NCI-H187 treated with DMSO at 0.1 percent for 48 hours (cell line): Measurements from ENCODE around the gene MLLT10.

Source experiments
- DNase-seq: peaks from one replicate; lab custom pipeline; 2025; lab: John Stamatoyannopoulos, UW

Gene MLLT10

DNA sequence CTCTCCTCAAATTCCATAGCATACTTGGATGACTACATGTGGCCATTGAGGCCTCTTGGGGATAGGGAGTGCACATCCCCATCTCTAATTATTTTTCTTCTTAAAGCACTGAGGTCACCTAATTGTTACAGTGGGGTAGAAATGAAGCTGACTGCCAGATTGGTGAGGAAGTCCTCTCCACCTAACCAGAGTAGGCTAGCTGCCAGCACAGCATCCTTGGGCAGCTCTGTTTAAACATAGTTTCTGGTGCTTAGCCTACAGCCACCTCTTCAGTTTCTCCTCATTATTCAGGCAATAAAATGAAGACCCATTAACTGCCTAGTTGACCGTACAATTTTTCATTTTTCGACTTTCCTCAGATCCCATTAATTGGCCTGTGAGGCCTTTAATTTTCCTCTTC is 104.6 kb downstream of the MLLT10 start:
- DNase-seq = no peak

DNA sequence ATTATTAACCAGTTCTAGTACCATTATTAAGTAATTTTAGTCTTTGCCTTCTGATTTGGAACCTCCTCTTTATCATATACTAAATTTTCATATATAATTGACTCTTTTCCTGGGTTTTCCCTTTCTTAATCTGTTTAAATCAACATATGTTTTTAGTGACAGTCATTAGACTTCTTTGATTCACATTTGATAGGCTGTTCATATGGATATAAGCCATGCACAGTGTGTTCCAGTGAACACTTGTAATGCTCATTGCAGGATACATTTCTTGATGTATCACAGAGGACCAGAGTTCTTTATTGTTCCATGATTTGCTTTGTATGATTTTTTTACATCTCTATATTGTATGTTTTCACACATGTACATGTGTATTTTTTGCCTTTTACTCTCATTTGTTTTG is 114.0 kb downstream of the MLLT10 start:
- no peak for DNase-seq

DNA sequence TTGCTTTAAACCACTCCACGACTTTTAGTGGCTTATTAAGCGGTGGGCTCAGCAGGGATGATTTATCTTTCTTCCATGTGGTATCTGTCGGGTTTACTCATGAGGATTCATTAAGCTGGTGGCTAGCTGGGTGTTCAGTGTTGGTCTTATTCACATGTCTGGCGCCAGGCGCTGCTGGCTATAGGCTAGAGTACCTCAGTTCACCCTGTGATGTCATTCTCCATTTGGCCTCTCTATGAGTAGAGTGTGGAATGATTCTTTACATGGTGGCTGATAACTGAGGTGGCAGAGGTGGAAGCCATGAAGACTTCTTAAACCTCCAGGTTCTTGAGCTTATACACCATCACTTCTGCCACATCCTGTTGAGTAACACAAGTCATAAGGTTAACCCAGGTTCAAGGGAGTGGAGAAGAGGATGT is 115.4 kb downstream of the MLLT10 start:
- DNase-seq = no peak

DNA sequence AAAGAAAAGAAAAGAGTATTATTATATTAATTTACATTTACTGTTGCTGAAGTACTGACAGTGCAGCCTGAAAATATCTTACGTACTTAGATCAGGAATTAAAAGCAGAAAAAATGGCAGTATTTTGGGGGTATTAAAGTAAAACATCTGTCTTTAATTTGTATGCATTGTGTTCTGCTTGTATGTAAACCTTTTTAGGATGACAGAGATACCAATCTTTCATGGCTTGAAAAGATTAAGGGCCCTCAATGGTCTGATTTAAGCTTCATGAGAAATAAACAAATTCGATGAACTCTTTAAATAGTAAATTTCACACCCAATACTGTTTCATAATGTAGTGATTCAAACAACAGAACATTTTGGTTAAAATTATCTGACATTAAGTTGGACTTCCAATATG is 116.3 kb downstream of the MLLT10 start:
- DNase-seq = no peak

DNA sequence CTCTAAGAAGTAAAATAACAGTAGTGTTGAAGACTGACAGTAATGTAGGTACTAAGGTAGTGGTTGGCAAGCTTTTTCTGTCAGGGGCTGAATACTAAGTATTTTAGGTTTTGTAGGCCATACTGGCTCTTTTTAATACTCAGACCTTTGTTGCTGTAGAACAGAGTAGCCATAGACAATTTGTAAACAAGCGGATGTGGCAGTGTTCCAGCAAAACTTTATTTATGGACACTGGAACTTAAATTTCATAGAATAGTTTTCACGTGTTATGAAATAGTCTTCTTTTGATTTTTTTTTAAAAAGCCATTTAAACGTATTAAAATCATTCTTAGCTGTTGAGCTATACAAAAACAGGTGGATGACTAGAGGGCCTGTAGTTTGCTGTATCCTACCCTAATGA is 121.2 kb downstream of the MLLT10 start:
- DNase-seq = no peak

DNA sequence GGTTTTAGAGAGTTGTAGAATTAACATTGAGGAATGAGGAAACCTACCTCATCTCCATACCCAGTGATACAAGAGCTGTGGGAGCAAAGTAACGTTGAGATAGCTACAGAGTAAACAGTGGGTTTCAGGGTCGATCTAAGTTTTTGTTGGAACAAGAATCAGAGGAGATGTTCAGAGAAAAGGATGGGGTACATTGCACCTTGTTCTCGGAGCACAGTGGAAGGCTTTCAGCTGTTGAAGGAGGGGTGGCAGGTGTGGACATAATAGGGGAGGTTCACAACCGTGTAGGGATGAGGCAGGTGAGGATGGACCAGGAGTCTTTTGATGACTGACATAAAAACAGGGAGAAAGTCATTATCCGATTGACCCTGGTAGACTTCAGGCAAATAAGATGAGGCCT is 121.7 kb downstream of the MLLT10 start:
- no peak for DNase-seq

DNA sequence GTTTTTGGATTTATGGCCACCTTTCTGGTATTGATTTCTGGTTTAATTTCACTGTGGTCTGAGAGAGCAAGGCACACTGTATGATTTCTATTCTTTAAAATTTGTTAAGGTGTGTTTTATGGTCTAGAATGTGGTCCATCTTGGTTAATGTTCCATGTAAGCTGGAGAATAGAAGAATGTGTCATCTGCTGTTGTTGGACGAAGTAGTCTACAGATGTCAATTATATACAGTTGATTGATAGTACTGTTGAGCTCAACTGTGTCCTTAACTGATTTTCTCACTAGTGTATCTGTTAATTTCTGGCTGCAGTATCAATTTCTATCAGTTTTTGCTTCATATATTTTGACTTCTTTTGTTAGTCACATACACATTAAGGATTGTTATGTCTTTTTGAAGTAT is 127.1 kb downstream of the MLLT10 start:
- no peak for DNase-seq

DNA sequence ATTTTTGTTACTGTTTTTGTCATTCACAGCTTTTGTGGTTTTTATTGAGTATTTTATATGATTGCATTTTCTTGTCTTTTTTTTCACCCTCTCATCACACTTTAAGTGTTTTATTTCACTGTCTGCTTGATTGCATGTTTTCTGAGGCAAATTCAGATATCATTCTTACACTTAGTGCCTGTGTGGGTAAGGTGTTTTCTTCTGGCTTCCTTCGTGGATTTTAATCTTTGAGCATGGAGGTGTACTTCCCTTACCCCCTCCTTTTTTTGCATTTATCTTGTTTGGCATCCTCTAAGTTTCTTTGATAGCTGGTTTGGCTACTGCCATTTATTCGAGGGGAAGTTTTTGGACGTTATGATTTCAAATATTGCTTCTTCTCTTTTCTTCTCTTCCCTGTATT is 127.9 kb downstream of the MLLT10 start:
- no peak for DNase-seq

DNA sequence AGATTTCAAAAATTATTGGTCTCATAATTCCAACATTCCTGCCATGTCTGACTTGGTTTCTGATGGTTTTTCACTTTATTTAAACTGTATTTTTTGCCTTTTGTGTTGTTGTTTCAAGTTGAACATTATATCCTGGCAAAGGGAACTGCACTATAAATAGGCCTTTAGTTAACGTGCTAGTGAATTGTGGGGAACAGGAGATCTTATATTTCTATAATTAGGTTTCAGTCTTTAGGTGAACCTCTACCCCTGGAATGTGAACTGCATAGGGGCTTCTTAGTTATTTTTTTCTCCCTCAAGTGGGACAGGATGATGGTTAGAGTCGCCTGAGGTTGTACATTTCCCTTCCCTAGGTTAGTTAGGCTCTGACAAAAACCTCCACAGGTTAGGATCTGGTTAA is 128.6 kb downstream of the MLLT10 start:
- no peak for DNase-seq

DNA sequence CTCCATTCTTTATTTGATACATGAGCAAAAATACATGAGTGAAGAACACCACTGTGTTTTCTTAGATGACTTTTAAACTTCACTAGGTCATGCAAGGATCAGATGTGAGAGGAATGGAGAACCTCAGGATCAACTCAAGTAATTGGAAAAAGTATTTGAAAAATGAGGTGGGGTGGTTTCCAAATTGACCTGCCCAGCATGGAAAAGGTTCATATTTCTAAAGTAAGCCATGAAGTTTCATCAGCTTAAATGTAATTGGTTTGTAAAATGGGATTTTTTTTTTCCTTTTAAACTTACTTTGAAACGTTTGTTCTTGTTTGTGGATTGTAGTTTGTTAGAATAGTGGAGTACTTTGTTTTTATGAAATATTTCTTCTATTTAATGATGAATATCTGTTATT is 134.8 kb downstream of the MLLT10 start:
- DNase-seq = no peak

DNA sequence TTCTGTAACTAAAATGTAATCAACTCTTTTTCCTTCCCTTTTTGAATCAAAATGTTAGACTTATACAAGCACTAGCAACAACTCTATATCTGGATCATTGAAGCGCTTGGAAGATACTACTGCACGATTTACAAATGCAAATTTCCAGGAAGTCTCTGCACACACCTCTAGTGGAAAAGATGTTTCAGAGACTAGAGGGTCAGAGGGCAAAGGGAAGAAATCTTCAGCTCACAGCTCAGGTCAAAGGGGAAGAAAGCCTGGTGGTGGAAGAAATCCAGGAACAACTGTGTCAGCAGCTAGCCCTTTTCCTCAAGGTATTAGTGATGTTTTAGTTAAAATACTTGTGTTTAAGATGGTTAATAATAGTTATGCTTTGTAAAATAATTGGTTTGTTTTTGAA is 136.4 kb downstream of the MLLT10 start:
- no peak for DNase-seq

DNA sequence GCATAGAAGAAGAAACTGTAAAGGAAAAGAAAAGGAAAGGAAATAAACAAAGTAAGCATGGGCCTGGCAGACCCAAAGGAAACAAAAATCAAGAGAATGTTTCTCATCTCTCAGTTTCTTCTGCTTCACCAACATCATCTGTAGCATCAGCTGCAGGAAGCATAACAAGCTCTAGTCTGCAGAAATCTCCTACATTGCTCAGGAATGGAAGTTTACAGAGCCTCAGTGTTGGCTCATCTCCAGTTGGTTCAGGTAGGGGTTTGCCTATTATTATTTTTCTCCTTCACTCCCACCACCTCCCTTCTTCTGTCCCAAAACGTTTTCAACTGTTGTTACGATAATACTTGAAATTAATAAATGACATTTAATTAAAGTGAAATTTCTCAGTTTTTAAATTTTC is 139.6 kb downstream of the MLLT10 start:
- DNase-seq = no peak

DNA sequence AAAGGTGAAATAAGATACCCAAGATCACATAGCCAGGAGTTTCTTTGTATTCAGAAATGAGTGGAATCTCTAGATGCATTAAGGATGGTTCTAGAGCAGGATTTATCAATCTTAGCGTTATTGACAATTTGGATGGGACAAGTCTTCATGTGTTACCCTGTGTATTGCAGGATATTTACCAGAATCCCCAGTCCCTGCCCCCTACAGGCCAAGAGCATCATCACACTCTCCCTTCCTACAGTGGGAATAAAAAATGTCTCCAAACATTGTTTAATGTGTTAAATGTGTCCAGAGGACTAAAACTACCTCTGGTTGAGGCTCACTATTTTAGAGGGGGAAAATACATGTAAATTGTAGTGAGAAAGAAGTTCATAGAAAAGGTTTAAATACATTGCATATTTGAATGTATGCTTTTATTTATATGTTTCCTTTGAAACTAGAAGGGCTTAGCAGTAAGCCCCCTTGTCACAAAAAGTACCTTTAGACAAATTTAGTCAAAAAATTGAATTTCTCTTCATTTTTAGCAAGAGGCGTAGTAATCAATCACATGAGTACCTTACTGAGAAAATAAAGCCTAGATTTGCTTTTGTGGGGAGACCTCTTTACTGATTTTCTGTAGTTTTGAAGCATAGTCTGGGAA is 141.2 kb downstream of the MLLT10 start:
- DNase-seq = no peak

DNA sequence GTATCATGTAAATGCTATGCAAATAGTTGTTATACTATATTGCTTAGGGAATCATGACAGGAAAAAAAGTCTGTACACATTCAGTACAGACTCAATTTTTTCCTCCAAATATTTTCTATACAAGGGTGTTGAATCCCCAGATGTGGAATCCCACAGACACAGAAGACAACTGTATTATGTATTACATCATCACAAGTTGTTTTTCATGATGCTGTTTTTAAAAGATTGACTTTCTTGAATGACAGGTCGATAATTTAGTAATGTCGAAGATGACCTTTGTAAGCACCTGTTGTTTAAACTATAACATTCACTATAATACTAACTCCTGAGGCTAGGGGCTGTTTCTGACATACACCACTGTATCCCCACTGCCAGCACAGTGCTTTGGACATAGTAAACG is 143.5 kb downstream of the MLLT10 start:
- no peak for DNase-seq

DNA sequence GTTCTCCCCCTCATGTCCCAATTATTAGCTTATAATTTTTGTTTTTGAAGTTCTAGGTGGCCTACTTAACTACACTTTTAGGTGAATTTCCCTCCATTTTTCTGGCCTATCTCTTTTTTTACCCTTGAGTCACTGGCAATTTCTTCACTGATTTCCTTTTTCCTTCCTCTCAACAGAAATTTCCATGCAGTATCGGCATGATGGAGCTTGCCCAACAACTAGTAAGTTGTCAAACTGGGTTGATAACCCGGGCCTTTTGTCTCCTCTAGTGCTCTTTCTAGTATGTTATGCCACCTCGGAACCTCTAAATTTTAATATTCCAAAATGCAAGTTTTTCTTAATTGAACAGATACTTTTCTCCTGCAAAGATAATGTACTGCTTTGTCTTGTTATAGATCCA is 147.1 kb downstream of the MLLT10 start:
- no peak for DNase-seq

DNA sequence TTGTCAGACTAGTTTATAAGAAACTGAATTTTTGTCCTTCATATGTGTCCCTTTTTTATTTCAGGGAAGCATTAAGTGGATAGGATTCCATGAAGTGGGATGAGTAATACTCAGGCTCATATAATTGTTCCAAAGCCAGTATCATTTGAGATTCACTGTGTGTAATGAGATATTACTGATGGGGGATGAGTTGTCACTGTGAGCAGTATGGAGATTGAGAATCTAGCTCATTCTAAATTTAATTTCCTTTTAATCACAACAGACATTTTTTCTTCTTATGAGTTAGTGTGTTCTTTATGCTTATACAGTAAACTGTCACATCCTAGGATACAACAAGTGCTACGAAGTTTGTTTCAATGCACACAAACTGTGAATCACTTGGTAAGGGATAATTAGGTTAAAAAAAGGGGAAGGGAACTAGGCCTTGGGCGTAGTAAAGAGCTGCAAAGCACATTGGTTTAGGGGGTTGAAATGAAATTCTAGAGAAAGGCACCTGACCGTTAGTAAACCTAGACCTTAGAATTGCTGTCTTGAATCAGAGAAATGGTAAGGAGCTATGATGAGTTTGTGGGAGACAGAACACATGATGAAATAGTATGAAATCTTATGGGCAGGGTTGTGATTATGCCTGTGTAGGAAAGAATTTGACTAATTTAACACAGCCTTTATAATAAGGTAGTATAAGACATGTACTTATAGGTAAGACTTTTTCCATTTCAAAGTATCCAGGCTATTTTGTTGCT is 153.4 kb downstream of the MLLT10 start:
- no peak for DNase-seq

DNA sequence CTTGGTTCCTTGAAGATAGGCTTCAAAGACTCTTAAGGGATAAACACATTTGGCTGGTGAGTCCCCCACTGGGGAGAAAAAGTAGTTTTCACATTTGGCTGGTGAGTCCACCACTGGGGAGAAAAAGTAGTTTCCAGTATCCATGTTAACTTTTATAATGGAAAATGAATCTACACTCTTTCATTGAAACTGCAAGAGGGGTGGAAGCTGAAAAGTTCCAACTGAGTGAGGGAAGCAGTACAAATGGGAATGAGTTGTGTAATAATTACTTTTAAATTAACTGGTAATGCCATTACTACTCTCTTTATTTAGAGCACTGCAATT is 153.9 kb downstream of the MLLT10 start:
- no peak for DNase-seq

DNA sequence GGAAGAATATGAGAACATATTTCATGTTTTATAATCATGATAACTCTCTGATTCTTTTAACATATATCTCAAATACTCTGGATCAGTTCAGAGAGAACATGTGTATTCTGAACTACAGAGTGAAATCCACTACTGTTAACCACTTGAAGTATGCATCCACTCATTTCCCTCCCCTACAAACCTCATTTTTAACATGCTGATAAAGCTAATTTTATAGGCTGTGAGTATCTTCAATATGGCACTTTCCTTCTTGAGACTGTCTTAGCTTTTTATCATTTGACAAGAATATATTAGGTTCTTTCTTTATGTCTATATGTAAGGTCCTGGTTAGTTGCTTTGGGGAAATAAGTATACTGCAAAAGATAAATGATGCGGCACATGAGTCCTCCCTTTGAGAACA is 154.8 kb downstream of the MLLT10 start:
- DNase-seq = no peak

DNA sequence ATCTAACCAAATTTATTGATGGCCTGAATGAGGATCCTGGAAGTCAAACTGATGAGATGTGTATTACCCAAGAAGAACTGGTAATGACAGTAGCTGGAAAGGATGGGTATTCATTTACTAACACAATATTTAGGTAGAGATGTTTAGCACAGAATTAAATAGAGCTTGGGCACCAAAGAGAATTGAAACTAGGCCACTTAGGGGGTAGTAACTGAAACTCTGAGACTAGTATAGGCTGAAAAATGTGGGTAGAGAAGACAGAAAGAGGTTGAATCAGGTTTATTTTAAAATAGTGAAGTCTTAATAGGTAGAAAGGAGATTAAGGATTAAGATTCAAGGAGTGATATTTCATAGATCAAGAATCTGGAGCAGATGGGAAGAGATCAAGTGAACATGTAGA is 155.8 kb downstream of the MLLT10 start:
- DNase-seq = no peak

DNA sequence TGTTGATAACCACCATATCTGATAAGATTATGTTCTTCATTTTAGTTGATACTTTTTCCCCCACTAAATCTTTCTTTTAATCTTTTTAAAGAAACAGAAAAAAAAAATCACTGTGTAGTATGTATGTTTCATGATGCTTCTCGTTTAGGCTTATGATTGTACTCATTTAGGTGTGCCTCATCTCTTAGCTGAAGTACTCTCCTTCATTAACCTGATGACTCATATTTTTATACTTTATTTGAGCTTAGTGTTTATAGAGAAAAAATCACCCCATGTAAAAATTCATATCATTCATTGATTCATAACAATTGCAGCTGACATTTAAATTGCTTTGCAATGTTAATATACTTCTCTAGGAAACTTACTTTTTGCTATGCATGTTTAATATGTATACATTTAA is 158.9 kb downstream of the MLLT10 start:
- DNase-seq = no peak

DNA sequence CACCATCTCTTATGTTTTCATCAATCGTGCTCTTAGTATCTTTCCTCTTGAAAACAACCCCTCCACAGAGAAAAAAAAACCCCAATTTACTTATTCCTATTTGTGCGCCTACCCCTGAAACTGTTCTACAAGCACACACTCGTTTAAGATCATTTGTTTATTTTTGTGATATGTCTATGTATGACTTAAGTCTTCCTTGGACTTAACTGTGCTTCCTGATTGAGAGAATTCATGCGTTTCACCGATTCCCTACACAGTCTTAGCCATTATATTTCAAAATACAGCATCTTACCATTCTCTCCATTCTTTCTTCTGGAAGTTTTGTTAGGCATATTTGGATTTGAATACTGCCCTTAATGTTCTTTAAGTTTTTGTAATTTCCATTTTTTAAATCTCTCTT is 159.4 kb downstream of the MLLT10 start:
- no peak for DNase-seq

DNA sequence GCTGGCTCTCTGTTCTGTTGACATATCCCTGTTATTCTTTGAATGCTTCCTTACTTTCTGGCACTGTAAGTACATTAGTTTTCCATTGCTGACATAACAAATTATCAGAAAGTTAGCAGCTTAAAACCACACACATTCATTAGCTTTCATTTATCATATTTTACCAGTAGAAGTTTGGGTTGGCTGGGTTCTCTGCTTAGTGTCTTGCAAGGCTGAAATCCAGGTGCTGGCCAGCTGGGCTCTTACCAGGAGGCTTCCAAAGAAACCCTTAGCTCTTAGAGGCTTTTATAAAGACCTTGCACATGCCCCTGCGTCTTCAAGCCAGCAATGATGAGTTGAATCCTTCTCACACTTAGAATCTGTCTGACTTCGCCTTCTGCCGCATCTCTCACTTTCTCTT is 160.6 kb downstream of the MLLT10 start:
- no peak for DNase-seq

DNA sequence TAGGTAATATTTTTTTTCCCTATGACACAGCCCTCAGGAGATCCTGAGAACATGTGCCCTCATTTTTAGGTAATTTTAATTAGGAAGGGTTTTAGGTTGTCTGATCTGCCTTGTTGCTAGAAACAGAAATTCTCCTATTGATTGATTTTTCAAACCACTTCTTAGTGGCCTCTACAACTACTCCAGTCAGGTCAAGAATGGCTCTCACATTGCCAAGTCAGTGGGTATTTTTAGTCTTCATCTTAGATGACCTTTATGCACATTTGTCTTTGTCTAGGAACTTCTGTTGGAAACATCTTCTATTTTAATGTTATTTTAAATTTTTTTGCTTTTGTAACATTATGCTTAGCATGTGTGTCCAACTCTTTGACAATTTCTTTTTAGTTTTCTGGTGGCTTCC is 162.3 kb downstream of the MLLT10 start:
- DNase-seq = no peak

DNA sequence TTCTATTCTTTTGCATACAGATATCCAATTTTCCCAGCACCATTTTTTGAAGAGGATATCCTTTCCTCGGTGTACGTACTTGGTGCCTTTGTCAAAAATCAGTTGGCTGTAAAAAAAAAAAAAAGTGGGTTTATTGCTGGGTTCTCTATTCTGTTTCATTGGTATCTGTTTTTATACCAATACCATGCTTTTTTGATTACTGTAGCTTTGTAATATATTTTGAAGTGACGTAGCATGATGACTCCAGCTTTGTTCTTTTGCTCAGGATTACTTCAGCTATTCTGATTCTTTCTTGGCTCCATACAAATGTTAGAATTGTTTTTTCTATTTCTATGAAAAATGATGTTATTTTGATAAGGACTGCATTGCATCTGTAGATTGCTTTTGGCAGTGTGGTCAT is 165.5 kb downstream of the MLLT10 start:
- no peak for DNase-seq
